IPS DF 6.9 (cell line): ENCODE results near the gene C4A.
"Not testable (repeated sequence)": the region's sequence is repeated elsewhere in the genome, so short reads cannot be mapped to it uniquely, and the experiment has no call there.

ENCODE experiments used
- DNase-seq: peaks from one replicate; pipeline ENCODE4 v3.0.0-alpha.2; 2013; ENCODE audit warnings: low read depth, low spot score
- H3K27ac ChIP-seq: one replicate; pipeline ENCODE4 v1.5.1; 2013; ENCODE audit warnings: low read length, control low read depth
- H3K27me3 ChIP-seq: 2 replicates; pipeline ENCODE4 v1.6.1; 2013; ENCODE audit warnings: mild to moderate bottlenecking, low read length; ENCODE audit not compliant: control insufficient read depth, insufficient read depth
- H3K36me3 ChIP-seq: 2 replicates; pipeline ENCODE4 v1.6.1; 2013; ENCODE audit warnings: low read length; ENCODE audit not compliant: control insufficient read depth, insufficient read depth
- H3K4me1 ChIP-seq: 2 replicates; pipeline ENCODE4 v1.6.1; 2013; ENCODE audit warnings: low read length; ENCODE audit not compliant: control insufficient read depth, insufficient read depth
- H3K4me3 ChIP-seq: 2 replicates; pipeline ENCODE4 v1.5.1; 2013; ENCODE audit warnings: mild to moderate bottlenecking, low read length
- H3K9me3 ChIP-seq: 2 replicates; pipeline ENCODE4 v1.6.1; 2013; ENCODE audit warnings: low read length, inconsistent platforms; ENCODE audit not compliant: control insufficient read depth, insufficient read depth
- WGBS: extraction: QIAGEN DNeasy Blood & Tissue Kit; methylation state at CpG from one replicate; pipeline ENCODE4 v1.1.7; 2013; ENCODE audit warnings: mixed read lengths, missing lambda C conversion rate; ENCODE audit not compliant: insufficient read length, insufficient coverage; 5-methylcytosine and 5-hydroxymethylcytosine counted together

C4A gene

GRCh38 chr6:32029553-32029952, 47.7 kb downstream of the C4A start:
- not testable (repeated sequence) for H3K4me3 ChIP-seq, H3K9me3 ChIP-seq, DNase-seq, H3K36me3 ChIP-seq, H3K4me1 ChIP-seq, H3K27me3 ChIP-seq, H3K27ac ChIP-seq
- no CpG with 5 or more reads among the region's 14 CpGs for WGBS

- H3K27ac ChIP-seq, H3K4me3 ChIP-seq, DNase-seq, H3K4me1 ChIP-seq, H3K36me3 ChIP-seq, H3K27me3 ChIP-seq, H3K9me3 ChIP-seq: not testable (repeated sequence)
- WGBS, result no CpG with 5 or more reads among the region's 16 CpGs
Observed at GRCh38 chr6:32035283-32036013, 53.6 kb downstream of the C4A start.

- not testable (repeated sequence) for DNase-seq, H3K4me3 ChIP-seq, H3K36me3 ChIP-seq, H3K27me3 ChIP-seq, H3K4me1 ChIP-seq, H3K9me3 ChIP-seq, H3K27ac ChIP-seq
- WGBS, result no CpG with 5 or more reads among the region's 5 CpGs
Observed at GRCh38 chr6:32037136-32037535, 55.3 kb downstream of the C4A start.

GRCh38 chr6:32037598-32038524, 56.0 kb downstream of the C4A start, which contains the start of gene CYP21A2:
Gene CYP21A2 (plus strand): TSS chr6:32038415. CDS start chr6:32038423, 8 bp downstream.
- H3K9me3 ChIP-seq, H3K36me3 ChIP-seq, H3K4me3 ChIP-seq, H3K27ac ChIP-seq, DNase-seq, H3K4me1 ChIP-seq, H3K27me3 ChIP-seq: not testable (repeated sequence)
- no CpG with 5 or more reads among the region's 19 CpGs for WGBS

- not testable (repeated sequence) for H3K27me3 ChIP-seq, H3K4me3 ChIP-seq, H3K27ac ChIP-seq, DNase-seq, H3K36me3 ChIP-seq, H3K4me1 ChIP-seq, H3K9me3 ChIP-seq
- WGBS, result no CpG with 5 or more reads among the region's 5 CpGs
Observed at GRCh38 chr6:32038878-32039277, 57.0 kb downstream of the C4A start.

- not testable (repeated sequence) for DNase-seq, H3K9me3 ChIP-seq, H3K4me3 ChIP-seq, H3K27ac ChIP-seq, H3K4me1 ChIP-seq, H3K27me3 ChIP-seq, H3K36me3 ChIP-seq
- WGBS, result no CpG with 5 or more reads among the region's 24 CpGs
Observed at GRCh38 chr6:32039321-32040274, 57.7 kb downstream of the C4A start.

- H3K36me3 ChIP-seq, H3K9me3 ChIP-seq, H3K4me3 ChIP-seq, H3K4me1 ChIP-seq, H3K27me3 ChIP-seq, H3K27ac ChIP-seq, DNase-seq: not testable (repeated sequence)
- no CpG with 5 or more reads among the region's 43 CpGs for WGBS
Observed at GRCh38 chr6:32040299-32041049, 58.6 kb downstream of the C4A start.

GRCh38 chr6:32041050-32041321, 59.1 kb downstream of the C4A start:
- not testable (repeated sequence) for H3K9me3 ChIP-seq, H3K27ac ChIP-seq, H3K4me1 ChIP-seq, DNase-seq, H3K27me3 ChIP-seq, H3K4me3 ChIP-seq, H3K36me3 ChIP-seq
- no CpG with 5 or more reads among the region's 13 CpGs for WGBS

- H3K4me1 ChIP-seq, H3K36me3 ChIP-seq, H3K4me3 ChIP-seq, H3K27ac ChIP-seq, H3K27me3 ChIP-seq, H3K9me3 ChIP-seq, DNase-seq: not testable (repeated sequence)
- no CpG with 5 or more reads among the region's 10 CpGs for WGBS
Observed at GRCh38 chr6:32041385-32041784, 59.5 kb downstream of the C4A start.

- no CpG with 5 or more reads among the region's 15 CpGs for WGBS
- H3K27ac ChIP-seq, H3K4me1 ChIP-seq, H3K36me3 ChIP-seq, DNase-seq, H3K9me3 ChIP-seq, H3K4me3 ChIP-seq, H3K27me3 ChIP-seq: not testable (repeated sequence)
Observed at GRCh38 chr6:32042276-32042675, 60.4 kb downstream of the C4A start.
